Renal cortical epithelial cell (primary cell): ENCODE results near the gene SPRN. TPM values are rescaled to one million over a fixed set of nuclear protein-coding genes. Genes with fewer than 3 reads are reported as not detected.
"Not testable (repeated sequence)": the region's sequence is repeated elsewhere in the genome, so short reads cannot be mapped to it uniquely, and the experiment has no call there.

Experiments used
- DNase-seq: peaks from one replicate; pipeline ENCODE4 v3.0.0-alpha.2; 2011; ENCODE audit warnings: low read depth
- total RNA-seq: library from RNA; depleted of rRNA; stranded (reverse); fragments of >200 nt; gene quantifications from 2 replicates; pipeline ENCODE4 v1.2.3, GENCODE V29; 2014

The SPRN gene
- total RNA-seq, 1 donor from 2014 or later = 0.35 TPM

DNA sequence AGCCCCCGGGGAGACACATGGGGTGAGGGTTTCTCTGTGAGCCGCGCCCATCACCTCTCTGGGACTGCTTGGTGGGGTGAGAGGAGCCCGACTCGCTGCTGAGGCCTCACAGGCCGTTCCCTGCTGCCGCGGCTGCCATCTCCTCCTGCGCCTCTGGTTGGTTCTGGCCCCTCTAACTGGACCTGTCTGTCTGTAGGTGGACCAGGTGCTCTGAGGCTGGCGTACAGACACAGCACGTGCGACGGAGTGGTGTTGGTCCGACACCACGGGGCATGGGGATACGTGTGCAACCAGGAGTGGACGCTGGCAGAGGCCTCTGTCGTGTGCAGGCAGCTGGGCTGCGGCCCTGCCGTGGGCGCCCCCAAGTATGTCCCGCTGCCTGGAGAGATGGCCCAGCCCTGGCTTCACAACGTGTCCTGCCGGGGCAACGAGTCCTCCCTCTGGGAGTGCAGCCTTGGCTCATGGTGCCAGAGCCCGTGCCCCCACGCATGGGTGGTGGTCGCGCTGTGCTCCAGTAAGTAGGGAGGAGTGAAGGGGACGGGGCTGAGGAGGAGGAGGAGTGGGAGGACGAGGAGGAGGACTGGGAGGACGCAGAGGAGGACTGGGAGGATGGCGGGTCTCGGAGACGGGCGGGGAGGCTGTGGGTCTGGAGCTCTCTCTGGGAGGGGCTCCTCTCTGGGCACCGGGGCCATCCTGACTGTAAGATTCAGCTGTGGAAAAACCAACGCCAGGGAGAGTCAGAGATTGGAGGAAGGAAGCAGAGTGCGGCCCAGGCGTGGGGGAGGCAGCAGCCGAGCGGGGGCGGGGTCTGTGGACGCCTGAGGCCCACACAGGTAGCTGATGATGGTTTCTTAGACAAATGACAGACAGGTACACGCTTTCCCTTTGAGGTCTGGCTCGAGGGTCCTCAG, 31.9 kb upstream of the SPRN start:
- no peak for DNase-seq

GRCh38 chr10:133455611-133456031, 31.2 kb upstream of the SPRN start:
- no peak for DNase-seq

- DNase-seq = no peak
Observed at GRCh38 chr10:133455196-133455595, 30.8 kb upstream of the SPRN start.

DNA sequence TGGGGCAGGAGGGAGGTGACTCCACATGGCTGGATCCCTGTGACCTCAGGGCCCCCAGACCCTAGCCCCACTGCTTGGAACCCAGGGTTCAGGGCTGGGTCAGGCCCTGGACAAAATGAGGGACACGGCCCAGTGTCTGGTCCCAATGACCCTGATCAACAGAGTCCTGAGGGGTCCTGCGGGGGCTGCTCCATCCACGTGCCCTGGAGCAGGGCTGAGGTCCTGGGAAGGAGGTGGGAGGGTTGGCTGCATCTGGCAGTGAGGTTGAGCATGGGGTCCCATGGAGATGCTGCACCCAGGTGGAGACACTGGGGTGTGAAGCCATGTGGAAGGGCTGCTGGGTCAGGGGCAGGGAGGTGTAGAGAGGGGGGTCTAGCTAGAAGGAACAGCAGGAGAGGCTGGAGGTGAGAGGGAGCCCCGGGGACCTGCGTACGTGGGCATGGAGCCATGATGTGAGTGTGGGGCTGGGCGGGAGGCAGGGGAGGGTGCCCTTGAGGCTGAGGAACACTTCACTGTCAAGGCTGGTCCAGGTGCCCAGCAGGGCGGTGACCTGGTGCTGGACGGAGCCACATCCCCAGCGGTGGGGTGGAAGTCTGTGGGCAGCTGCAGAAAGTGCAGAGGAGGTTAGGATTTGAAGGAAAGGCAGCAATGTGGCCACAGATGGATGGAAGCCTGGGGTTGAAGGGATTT, 29.9 kb upstream of the SPRN start:
- no peak for DNase-seq

DNA sequence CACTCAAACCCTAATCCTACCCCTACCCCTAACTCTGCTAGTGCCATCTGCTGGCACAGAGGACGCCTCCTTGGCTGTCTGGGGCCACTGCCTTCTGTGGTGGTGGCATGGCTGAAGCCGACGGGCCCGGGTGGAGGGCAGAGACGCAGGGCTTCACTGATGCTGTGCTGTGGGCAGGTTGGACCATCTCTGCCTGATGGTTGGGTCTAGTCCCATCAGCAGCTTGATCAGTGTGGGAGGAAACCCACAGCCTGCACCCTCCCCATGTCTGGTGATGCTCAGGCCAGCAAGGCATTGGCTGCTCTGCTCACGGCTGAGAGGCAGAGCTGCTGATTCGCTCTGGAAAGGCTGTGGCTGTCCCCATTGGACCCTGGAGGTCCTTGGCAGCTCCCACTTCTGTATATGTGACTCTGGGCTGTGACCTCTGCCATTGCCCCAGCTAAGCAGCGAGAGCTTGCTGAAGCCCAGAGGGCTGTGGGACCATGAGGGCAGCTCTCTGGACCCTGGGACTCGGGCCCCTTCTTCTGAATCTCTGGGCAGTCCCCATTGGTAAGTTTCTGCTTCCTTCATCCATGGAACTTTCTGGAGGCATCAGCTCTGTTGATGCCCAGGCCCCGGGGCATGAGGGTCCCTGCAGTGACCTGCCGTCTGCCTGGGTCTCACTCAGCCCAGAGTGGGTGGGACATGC, 29.2 kb upstream of the SPRN start, which contains the start of gene SCART1:
Gene SCART1 (plus strand): TSS at position 430 of the 688 bp plus-strand sequence. CDS start 53 bp downstream, at position 483.
- no peak for DNase-seq

DNA sequence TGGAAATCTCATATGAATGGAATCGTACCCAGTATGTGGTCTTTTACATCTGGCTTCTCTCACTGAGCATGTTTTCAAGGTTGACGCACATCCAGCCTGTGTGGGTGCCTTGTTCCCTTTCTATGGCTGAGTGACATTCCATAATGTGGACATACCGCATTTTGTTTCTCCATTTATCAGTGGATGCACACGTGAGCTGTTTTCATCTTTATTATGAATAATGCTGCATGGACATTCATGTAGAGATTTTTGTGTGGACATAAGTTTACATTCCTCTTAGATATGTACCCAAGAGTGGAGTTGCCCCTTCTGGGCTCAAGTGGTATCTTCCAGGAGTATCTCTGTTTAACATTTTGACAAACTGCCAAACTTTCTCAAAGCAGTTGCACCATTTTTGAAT, 28.0 kb upstream of the SPRN start:
- no peak for DNase-seq

DNA sequence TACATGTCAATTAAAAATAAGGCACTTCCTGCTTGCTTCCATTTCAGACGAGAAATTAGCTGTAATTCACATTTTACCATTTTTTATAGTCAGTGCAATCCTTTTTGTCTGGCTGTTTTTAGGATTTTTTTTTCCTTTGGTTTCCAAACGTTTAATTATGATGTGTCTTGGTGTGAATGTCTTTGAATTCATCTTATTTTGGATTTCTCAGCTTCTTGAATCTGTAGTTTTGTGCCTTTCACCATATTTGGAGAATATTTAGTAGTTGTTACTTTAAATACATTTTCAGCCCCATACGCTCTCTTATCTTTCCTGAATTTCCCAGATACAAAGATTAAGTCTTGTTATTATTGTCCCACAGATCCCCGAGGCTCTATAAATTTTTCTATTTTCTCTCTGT, 26.9 kb upstream of the SPRN start:
- no peak for DNase-seq

DNA sequence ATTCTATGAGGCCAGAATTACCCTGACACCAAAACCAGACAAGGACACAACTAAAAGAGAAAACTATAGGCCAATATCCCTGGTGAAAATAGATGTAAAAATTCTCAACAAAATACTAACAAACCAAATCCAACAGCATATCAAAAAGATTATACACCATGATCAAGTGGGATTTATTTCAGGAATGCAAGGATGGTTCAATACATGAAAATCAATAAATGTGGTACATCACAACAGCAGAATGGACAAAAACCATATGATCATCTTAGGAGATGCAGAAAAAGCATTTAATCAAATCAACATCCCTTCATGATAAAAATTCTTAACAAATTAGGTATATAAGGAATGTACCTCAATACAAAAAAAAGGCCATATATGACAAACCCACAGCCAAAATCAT, 23.7 kb upstream of the SPRN start:
- DNase-seq = no peak

GRCh38 chr10:133446979-133447378, 22.6 kb upstream of the SPRN start:
- no peak for DNase-seq

GRCh38 chr10:133445751-133446708, 21.6 kb upstream of the SPRN start:
- no peak for DNase-seq

DNA sequence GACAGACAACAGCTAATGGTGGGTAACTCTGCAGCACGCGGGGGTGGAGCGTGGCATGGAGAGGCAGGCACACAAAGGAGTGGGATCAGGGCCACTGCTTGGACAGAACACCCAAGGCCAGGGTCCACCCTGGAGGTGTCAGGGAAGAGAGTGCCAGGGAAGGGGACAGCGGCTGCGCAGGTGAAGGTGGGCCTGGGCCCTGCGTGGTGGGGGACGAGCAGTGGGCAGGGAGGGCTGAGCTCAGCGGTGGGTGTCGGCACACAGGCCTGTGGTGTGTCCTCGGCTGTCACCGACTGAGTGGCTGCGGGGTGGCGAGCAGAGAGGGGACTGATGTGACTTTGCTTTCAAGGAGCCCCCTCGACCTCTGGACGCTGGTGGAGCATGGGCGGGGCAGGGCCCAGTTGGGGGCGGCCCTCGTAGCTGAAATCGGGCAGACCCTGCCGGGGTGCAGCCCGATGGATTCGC, 20.9 kb upstream of the SPRN start:
- no peak for DNase-seq

GRCh38 chr10:133444342-133445267, 20.2 kb upstream of the SPRN start:
- no peak for DNase-seq

- no peak for DNase-seq
Observed at GRCh38 chr10:133442967-133443924, 18.8 kb upstream of the SPRN start.

GRCh38 chr10:133442191-133442966, 18.0 kb upstream of the SPRN start:
- no peak for DNase-seq

DNA sequence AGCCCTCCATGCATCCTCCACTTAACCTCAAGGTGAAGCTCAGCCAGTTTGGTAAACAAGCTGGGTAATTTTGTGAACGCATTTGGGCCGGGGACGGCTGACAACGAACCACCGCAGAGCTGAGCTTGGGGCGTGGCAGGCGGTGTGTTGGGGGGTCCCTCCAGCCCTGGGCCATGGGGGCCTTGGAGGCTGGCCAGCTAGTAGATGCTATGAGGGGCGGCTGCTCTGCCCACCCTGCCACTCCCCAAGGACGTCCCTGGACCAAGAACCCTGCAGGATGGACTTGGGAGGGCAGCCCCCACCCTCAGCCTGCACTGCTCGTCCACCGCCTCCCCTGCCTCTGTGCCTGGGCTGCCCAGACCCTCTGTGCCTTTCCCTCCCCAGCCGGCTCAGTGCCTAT, 17.4 kb upstream of the SPRN start:
- no peak for DNase-seq

DNA sequence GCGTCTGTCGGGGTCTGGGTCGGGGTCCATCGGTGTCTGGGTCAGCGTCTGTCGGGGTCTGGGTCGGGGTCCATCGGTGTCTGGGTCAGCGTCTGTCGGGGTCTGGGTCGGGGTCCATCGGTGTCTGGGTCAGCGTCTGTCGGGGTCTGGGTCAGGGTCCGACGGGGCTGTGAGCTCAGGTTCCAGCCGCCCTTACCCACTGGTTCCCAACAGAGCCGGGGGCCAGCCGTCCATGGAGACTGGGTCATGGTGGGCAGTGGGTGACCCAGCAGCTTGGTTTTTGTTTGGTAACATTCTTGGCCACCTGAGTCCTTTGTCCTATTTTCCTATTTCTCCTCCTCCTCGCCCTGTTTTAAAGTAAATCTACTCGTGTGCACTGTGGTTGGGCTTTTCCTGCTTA, 16.9 kb upstream of the SPRN start:
- not testable (repeated sequence) for DNase-seq

- no peak for DNase-seq
Observed at GRCh38 chr10:133440633-133441285, 16.3 kb upstream of the SPRN start.
